ENCODE measurements around the gene PER2.
A peak's percentile ranks its signal among the peaks of the same experiment; 100 is the strongest.

The PER2 gene

DNA sequence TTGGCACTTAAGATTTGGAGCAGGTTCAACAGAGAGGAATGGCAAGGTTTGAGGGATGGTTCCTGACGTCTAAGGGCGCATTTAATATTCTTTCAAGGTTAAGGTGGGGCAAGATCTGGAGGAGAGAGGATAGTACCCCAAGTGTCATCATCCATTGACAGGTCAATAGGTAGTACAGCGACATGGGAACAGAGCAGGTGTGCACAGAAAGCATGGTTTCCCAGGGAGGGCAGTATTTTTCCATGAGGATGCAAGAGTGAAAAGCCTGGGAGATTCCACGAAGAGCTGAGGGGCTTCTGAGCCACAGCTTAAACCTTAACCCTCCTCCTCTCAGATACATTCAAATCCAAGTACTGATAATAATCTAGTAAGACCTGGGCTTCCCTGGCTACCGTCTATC is 57.7 kb downstream of the PER2 start:
- no peak for DNase-seq (ENCODE audit: low spot score)

DNA sequence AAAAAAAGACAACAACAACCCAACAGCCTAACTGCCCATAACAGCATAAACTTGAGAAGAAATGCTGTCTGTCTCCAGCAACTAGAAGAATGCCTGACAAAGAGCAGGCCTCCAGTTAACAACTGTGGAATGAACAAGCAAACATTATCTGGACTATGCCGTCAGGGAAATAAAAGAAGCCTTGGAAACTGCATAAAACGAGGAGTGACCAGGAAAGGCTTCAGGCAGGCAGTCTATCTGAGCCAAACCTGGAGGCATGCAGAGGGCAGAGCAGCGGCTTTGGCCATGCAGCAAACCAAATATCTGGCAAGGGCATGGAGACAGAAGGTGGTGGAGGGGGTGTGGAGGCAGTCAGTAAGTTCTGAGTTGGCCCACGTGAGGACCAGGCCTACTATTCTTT is 59.7 kb downstream of the PER2 start:
- peak; percentile 25 for DNase-seq (ENCODE audit: low spot score)

DNA sequence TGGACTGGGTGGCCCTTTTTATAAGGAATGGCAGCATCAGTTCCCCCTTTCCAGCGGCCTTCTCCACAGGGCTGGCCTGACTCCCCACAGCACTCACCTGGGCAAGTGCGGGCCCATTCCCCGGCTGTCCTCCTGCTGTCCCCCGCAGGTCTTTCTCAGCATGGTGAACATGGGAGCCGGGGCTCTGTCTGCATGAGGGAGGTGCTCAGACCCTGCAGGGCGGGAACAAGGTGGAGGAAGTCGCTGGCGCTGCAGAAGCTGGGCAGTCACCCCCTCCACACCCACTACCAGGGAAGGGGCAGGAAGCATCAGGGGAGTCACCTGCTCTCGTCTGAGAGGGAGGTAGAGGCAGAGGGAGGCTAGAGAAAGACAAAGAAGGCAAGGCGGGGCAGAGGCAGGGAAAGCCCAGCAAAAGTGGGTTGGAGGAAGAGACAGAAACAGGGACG is 60.8 kb downstream of the PER2 start:
- no peak for DNase-seq (ENCODE audit: low spot score)

DNA sequence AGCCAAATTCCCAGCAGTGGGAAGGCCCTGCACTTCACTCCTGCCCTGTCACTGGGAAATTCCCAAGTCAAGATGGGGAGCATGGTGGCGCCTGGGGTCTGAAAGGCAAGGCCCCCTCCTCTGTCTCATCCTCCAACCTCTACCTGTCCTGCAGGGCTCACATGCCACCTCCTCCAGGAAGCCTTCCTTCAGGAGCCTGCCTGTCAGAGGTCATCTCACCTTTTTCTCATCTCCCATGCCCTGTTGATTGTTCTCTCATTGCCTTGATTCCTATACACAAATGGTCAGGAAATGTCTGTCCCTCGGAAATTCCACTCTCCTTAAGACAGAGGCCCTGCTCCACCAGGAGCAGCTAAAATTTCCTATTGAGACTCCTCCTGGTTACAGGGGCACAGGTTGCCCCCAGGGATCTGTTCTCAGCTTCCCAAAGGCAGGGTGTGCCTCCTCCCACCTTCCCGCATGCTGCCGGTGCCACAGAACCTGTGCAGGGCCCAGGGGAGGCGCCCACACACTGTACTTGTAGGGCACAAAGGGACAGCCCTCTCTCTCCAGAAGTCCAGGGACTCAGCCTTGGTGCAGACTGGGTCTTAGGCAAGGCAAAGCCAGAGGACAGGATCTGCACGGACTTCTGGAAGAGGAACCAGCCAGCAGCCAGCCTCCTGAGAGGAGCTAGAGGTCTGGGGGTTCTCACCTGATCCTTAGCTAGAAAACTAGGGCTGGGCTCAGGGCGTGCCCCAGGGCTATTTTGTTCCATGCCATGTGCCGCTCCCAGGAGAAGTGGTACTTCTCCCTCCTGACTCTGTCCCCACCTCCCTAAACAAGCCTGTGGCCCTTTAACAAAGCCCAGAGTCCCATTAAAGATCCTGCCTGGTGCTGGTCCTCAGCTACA is 61.5 kb downstream of the PER2 start:
- DNase-seq (ENCODE audit: low spot score), result no peak

DNA sequence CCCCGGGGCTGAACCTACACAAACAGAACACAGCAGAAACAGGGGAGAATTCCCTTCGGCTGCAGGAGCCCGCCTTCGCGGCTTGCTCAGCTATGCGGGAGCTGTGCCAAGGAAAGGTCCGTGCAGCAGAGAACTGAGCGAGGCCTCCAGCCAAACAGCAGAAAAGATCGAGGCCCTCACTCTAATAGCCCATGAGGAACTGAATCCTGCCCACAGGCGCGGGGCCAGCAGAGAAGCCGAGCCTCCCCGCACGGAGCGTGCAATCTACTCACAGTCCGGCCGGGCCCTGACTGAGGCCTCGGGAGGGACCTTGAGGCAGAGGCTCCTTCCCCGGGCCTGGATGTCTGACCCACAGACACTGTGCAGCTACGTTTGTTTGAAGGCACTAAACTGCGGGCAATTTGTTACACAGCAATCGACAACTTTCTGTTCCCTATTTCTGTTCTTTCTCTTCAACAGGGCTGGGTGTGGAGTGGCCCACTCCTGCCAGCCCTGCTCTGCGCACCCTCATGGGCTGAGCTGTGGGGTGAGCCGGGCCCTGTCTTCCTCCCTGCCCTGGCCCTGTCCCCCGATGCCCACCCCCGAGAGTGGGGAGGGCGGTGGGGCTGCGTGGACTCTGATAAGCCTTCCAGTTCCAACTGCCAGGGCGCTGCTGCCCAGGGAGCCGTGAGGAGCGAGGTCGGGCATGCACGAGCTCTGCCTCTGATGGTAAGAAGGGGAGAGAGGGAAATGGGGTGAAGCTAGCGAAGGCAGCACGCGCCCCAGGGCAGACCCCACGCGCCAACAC is 62.3 kb downstream of the PER2 start:
- no peak for DNase-seq (ENCODE audit: low spot score)

DNA sequence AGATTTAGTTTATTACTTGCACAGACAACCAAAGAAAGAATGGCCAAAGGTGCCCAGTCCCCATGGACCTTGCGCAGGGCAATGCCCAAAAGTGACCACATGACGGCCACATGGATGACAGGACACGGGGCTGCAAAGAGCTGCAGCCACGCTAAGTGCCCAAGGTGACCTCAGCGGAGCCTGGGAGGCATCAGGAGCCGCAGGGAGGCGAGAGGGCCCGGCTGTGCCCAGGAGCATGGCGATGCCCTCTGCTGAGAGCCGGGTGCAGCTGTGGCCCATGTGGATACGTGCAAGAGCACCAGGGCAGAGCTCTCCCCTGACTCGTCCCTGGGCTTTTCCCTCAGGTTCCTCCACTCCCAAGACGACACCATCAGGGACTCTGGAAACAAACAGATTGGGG is 63.3 kb downstream of the PER2 start:
- DNase-seq (ENCODE audit: low spot score), result no peak

DNA sequence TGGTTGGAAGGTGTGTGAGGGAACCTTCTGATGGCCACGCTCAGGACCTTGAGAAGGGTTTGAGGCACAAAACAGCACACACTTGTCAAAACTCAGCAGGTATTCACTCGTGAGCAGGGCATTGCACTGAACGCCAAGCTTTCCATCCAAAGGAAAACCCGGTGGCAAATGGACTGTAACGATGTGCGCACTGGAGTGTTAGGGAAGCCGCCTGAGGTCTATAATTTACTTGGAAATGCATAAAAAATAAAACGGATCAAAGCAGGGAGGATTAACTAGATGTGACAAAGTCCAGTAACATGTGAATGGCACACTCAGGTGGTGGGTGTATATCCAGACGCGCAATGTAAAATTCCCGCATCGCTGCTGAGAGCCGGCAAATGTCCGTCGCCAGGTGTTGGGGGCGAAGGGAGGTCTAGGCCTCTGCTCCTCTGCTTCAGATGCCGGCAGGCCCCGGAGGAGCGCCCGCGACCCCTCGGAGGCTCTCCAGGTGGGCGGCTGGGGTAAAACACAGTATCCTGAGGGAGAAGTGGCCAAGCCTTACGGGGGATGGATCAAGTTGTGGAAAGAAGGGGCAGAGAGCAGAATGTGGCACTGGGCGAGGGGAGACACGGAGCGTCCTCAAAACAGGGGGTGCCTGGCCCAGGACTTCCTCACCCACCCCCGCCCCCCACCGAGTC is 63.9 kb downstream of the PER2 start:
- no peak for DNase-seq (ENCODE audit: low spot score)

DNA sequence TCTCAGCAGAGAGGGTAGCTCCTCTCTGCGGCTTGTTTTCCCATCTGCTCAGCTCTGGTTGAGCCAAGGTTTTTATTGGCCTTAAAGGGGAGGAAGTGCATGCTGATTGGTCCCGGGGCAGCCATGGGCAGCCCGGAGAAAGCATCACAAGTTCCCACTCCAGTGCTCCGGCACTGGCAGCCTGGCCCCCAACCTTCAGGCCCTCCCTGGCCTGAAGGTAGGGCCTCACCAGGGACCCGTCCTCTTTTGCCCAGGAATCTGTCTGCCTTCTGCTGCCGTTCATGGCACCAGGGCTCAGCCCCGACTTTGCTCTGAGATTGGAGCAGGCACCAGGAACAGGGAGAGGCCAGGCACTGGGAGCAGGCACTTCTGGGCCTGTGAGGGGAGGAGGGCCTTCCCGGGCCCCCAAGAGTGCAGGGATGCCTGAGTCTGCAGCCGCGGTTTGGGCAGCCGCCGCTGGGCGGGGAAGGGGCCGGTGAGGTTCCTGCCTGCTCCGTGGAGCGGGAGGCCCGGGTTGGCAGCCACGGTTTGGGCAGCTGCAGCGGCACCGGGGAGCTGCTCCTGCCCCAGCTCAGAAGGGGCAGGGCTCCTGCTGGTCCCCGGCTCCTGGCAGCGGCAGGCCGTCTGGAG is 67.4 kb downstream of the PER2 start:
- peak; percentile 95 for DNase-seq (ENCODE audit: low spot score)

DNA sequence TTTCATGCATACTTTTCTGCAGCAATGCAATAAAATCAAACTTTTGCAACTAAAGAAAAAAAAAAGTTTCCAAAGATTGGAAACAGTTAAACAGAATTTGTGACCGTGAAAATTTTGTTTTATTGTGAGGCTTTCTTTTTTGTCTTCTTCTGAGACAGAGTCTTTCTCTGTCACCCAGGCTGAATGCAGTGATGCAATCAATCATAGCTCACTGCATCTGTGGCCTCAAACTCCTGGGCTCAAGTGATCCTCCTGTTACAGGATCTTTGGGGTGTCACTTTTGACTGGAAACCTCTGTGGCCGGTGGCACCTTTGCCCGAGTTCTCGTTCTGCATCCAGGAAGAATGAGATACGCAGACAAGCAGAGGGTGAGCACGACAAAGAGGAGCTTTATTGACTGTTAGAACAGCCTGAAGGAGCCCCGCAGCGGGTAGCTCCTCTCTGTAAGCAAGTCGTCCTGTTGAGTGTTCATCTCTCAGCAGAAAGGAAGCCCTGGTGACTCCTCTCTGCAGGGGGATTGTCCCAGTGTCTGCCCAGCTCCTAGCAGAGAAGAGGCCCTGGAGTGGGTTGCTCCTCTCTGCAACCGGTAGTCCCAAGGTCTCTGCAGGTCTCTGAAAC is 68.0 kb downstream of the PER2 start:
- DNase-seq (ENCODE audit: low spot score), result no peak

DNA sequence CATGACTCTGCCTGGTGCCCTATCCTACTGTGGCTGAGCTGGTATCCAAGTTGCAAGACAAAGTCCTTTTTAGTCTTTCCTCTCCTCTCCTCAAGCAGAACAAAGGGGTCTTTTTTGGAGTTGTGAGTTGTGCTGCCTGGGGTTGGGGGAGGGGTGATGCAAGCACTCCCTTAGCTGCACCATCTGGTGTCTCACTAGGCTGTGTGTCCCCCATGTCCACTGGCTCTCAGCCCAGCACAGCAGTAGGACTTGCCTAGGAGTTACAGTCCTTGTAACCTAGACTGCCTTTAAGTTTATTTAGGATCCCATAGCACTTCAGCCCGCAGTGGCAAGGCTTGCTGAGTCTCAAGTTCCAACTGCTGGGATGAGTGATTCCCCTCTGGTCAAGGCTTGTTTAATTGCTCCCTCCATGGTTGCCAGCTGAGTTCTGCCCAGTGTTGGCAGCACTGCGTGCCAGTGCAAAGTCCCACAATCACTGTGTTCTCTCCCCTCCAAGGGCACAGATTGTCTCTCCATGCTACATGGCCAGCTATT is 71.7 kb downstream of the PER2 start:
- DNase-seq (ENCODE audit: low spot score), result peak; percentile 44

DNA sequence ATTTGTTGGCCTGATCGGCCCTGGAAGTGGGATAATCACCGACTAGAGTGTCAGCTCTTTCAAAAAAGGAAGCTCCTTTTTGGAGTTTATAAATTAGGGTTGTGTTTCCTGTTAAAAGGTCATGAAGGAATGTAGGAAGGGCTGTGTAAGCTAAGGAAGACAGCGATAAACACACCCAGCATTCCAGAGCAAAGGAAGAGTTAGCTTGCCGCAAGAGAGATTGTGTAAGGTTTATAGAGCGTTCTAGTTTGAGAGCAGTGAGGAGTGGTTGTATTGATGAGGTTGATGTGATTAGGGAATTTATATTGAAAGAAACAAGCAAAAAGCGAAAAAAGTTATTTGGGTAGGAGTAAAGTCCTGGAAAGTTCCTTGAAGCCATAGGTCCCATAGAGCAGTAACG is 81.4 kb downstream of the PER2 start:
- no peak for DNase-seq (ENCODE audit: low spot score)

DNA sequence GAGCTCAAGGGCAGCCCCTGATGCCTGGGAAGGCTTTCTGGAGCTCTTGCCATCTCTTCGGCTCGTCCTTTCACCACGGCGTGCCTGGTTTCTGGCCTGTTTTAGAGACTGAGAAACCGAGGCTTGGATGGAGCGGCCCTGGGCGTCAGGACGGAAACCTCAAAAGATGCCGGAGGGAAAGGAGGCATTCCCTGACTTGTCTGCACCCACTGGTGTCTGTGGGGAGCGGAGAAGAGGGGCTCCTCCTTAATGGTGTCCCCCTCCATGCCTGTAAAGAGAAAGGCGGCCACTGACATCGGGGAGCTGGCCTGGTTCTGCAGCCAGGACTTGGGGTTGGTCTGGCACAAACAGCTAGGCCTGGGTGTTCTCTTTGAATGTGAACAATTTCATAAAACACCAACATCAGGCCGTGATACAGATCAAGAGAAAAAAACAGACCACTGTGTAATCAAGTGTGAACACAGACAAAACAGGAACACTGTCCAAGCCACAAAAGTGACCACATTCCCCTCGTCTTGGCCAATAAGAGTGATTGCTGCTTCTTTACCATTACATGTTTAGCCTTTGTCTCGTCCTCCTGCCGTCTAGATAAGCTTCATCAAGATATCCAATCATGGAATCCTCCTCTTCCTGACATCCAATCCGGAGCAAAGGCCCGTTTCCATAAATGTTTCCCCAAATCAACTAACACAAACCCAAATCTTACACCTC is 84.3 kb downstream of the PER2 start:
- DNase-seq (ENCODE audit: low spot score), result no peak

DNA sequence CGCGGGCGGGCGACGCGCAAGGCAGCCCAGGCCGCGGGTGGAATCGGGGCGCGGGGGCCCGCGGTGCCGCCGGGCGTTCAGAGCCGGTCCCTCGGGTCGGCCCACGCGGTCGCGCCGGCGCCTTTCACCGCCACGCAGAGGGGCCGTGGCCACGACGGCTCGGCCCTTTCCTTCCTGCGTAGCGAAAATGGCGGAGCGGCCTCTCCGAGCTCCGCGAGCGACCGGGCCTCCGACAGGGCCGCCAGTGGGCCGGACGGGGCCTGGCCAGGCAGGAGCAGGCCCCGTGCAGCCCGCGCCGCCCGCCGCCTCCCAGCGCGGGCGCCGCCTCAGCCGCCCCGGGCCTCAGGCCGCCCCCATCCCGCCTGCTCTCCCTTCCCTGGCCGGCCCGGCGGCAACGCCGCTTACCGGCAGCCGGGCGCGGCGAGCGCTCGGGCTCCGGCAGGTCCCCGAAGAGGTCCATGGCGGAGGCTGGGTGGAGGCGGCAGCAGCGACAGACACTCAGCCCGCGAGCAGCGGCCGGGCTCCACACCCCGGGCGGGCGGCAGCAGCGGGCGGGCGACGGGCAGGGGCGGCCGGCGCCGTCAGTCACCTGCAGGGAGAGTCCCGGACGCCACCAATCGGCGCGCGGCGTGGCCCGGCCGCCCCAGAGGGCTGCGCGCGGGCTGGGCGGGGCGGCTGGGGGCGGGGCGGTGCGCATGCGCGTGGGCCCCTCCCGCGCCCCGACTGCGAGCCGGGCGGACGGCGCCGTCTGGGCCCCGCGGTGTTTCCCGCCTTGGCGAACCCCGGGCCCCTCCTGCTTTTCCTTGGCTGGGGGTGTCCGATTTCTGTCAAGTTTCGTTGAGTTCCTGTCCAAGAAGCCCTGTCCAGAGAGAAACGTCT is 85.1 kb downstream of the PER2 start, which contains the start of gene ILKAP:
Gene ILKAP, minus strand, starts transcription at position 602 of the 879 bp plus-strand sequence. Its CDS starts 142 bp downstream, at position 460.
- DNase-seq (ENCODE audit: low spot score), result peak; percentile 76

DNA sequence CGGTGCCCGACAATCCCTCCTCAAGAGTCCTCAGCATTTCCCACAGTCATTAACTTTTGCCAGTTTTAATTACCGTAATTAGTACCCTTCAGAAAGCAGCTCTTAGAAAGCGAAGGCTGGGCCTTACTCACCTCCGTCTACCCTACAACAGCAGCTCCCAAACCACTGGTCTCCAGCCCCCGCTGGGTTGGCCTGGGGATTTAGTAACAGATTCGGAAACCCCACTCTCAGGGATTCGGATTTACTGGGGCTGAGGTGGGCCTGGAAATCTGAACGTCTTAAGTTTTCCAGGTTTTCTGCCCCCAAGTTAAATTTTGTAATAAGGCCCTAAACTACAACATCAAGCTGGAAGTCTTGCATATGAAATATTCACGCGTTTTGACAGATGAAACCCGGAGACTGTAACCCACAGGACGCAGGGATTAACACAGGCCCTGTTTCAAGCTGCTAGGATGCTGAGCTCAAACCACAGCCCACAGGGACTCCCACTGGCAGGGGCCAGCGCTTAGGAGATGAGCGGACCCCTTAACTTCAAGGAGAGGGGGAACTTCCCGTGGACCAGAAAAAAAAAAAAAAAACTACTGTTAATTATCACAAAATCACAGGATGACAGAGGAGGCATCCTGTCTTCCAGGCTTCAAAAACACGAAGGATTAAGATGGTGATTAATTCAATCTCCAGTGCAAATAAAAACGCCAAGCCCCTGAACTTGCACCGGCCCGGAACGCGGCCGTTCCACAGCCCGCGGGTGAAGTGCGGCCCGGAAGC is 85.9 kb downstream of the PER2 start:
- no peak for DNase-seq (ENCODE audit: low spot score)
